Activated naive CD8-positive, alpha-beta T cell treated with anti-CD3 and anti-CD28 coated beads, Interleukin-2, amount 50 U/mL, for 24 hours (primary cell): ENCODE results near the gene NOXO1.

Experiments used
- ATAC-seq: fragments of 150-1000 bp; cut with Tn5 transposase; one replicate; pipeline ENCODE4 v1.10.0; 2021
- DNase-seq: peaks from one replicate; pipeline ENCODE4 v3.0.0; 2021
- H3K27ac Mint-ChIP-seq: one replicate; pipeline ENCODE4 v1.8.0; 2021; ENCODE audit warnings: mild to moderate bottlenecking, mixed read lengths
- H3K27me3 Mint-ChIP-seq: one replicate; pipeline ENCODE4 v1.8.0; 2021; ENCODE audit warnings: mixed read lengths
- H3K36me3 Mint-ChIP-seq: one replicate; pipeline ENCODE4 v1.8.0; 2021; ENCODE audit warnings: low read depth, mixed read lengths
- H3K4me1 Mint-ChIP-seq: one replicate; pipeline ENCODE4 v1.8.0; 2021; ENCODE audit warnings: mixed read lengths
- H3K4me3 Mint-ChIP-seq: one replicate; pipeline ENCODE4 v1.8.0; 2021; ENCODE audit warnings: mild to moderate bottlenecking, moderate library complexity, mixed read lengths
- H3K9me3 Mint-ChIP-seq: one replicate; pipeline ENCODE4 v1.8.0; 2021; ENCODE audit warnings: mixed read lengths

The NOXO1 gene

DNA sequence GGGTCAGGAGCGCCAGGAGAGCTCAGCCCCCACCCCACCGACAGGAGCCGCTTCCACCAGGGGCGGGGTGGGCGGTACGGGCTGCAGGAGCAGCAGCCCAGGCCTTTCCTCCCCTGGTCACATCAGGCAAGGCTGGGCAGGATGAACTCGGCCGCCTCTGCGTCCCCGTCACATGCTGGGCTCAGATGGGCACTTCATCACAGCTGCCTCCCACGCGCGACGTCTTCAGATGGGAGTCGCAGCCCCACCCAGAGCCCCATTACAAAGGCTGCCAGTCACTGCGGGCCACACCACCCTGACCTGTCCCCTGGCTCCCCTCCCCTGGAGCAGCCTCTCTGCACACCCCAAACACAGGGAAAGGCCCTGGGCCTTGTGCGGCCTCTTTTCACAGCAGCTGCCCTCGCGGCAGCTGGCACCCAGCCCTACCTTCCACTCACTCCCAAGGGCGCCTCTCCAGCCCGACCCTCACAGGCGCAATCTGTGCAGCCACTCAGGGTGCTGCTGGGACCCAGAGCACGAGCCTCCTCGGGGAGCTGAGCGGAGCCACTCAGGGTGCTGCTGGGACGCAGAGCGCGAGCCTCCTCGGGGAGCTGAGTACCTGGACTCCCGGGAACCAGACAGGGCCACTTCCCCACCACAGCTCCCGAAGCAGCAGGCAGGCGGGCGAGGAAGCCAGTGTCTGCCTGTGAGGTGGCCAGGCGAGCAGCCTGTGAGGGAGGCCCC lies 23.7 kb upstream of the NOXO1 start:
- Mint-ChIP-seq H3K4me1 (peaks cover 38% of the 10 kb centered on the region), H3K27me3 (no peaks in the 10 kb centered on the region), H3K27ac (no peak overlapping the region), H3K9me3 (no peaks in the 10 kb centered on the region), H3K36me3 (peaks cover 25% of the 10 kb centered on the region), H3K4me3 (no peak overlapping the region)
- no peak for ATAC-seq
- DNase-seq, result no peak

DNA sequence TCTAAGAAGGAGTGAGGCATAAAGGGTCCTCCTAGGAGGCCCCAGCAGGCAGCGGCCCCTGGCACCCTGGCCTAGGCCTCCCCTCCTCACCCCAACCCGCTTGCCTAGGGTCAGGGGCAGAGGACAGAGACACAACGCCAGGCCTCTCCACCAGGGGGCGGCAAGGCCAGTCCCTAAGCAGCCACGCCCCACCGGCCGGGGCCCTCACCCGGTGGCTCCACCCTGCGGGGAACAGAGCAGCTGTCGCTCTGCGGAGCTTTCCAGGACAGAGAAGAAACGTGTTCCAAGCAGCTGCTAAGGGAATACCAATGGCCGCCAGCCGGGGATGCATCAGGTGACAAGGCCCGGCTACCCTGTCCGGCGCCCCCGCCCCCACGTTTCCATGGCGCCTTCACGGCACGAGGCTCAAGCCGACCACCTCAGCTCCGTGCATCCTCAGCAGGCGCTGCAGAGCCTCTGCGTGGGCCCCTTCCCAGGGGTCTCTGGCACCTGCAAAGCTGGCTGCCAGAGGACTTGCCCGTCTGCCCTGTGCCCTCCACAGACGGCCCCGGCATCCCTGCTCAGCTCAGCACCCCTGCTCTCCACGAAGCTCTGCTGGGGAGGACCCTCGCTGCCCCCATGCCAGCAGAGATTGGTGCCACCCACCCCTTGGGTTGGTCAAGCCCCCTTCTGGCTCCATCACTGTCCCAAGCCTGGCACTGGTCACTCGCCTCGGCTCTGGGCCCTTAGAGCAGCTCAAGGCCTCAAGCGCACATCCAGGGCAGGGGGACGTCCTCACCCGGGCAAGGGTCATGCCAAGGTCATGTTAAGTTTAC lies 22.8 kb upstream of the NOXO1 start:
- Mint-ChIP-seq H3K4me3 (no peak overlapping the region), H3K9me3 (no peaks in the 10 kb centered on the region), H3K36me3 (peaks cover 25% of the 10 kb centered on the region), H3K4me1 (peaks cover 38% of the 10 kb centered on the region), H3K27me3 (no peaks in the 10 kb centered on the region), H3K27ac (no peak overlapping the region)
- peak; percentile 87 for ATAC-seq
- DNase-seq, result peak; percentile 91

DNA sequence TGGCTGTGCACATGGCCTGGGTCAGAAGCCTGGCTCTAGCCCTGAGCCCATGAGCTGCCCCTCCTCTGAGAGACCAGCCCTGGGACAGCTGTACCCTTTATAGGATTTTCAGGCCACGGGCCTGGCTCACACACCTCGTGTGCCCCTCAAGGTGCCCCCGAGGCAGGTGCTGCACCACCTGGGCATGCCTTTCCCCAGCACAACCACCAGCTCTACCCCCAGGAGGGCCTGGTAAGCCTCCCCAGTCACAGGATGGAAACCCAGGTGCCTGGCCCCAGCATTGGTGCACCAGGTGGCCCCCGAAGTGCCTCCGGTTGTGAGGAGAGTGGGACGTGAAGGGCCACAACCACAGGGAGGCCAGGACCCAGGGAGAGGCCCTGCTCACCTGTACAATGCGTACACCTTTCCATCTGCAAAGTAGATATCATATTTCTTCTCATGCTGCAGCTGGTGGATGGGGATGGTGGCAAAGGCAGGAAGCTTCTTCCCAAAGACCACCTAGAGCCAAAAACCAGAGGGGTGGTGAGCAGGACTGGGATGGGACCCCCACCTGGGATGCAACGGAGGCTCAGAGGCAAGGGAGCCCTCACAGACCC lies 22.1 kb upstream of the NOXO1 start:
- Mint-ChIP-seq H3K36me3 (peaks cover 21% of the 10 kb centered on the region), H3K27ac (no peak overlapping the region), H3K27me3 (no peaks in the 10 kb centered on the region), H3K4me1 (peaks cover 33% of the 10 kb centered on the region), H3K4me3 (no peak overlapping the region), H3K9me3 (no peaks in the 10 kb centered on the region)
- DNase-seq (no peak), ATAC-seq (no peak)

DNA sequence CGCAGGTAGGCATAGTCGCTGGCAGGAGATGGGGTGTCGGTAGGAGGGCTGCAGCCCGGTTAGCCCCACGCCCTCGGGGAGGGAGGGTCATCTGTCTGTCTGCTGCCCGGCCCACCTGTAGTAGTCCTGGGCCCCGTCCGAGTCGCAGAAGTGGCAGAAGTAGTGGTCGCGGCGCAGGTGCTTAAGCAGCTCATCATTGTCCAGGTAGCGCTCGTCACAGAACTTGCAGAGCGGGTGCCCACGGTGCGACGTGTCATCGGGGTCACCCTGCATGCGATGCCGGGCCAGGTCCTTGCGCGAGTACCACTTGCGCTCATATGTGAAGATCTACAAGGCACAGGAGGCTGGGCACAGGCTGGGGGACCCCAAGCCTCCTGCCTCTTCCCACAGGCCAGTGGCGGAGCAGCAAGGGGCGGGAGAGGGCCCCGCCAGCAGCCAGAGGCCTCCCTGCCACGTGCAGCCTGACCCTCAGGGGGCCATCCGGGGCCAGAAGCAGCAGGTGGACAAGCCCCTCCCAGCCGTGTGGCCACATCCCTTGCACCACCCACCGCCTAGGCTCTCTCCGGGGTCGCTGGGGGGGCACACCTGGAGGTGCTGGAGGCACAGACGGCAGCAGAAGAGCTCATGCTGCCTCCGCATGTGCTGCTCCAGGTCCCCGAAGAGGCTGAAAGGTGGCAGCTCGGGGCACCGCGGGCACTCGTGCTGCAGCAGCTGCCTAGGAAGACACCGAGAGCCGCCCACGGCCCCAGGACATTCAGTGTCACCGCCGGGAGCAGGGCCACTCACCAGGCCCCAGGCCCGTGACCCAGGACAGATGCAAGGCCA lies 21.3 kb upstream of the NOXO1 start:
- H3K27me3 Mint-ChIP-seq, result no peaks in the 10 kb centered on the region
- peaks cover 18% of the 10 kb centered on the region for H3K36me3 Mint-ChIP-seq
- H3K4me1 Mint-ChIP-seq, result peaks cover 26% of the 10 kb centered on the region
- no peaks in the 10 kb centered on the region for H3K9me3 Mint-ChIP-seq
- no peak overlapping the region for H3K4me3 Mint-ChIP-seq
- DNase-seq (no peak), ATAC-seq (no peak)
- peak overlapping the region; percentile 59 for H3K27ac Mint-ChIP-seq

GRCh38 chr16:2001456-2002355 lies 20.4 kb upstream of the NOXO1 start:
- H3K36me3 Mint-ChIP-seq, result peaks cover 21% of the 10 kb centered on the region

GRCh38 chr16:2001035-2001434 lies 19.8 kb upstream of the NOXO1 start:
- H3K27ac Mint-ChIP-seq, result no peak overlapping the region
- DNase-seq, result no peak
- no peak overlapping the region for H3K4me3 Mint-ChIP-seq
- no peaks in the 10 kb centered on the region for H3K27me3 Mint-ChIP-seq
- peaks cover 24% of the 10 kb centered on the region for H3K4me1 Mint-ChIP-seq
- H3K36me3 Mint-ChIP-seq, result peaks cover 22% of the 10 kb centered on the region
- no peaks in the 10 kb centered on the region for H3K9me3 Mint-ChIP-seq
- no peak for ATAC-seq

More at GRCh38 chr16:2001456-2002355, 20.4 kb upstream of the NOXO1 start:
- no peaks in the 10 kb centered on the region for H3K9me3 Mint-ChIP-seq
- H3K4me1 Mint-ChIP-seq, result peaks cover 22% of the 10 kb centered on the region
- ATAC-seq, result no peak
- no peak overlapping the region for H3K27ac Mint-ChIP-seq
- no peak for DNase-seq
- no peaks in the 10 kb centered on the region for H3K27me3 Mint-ChIP-seq
- no peak overlapping the region for H3K4me3 Mint-ChIP-seq

DNA sequence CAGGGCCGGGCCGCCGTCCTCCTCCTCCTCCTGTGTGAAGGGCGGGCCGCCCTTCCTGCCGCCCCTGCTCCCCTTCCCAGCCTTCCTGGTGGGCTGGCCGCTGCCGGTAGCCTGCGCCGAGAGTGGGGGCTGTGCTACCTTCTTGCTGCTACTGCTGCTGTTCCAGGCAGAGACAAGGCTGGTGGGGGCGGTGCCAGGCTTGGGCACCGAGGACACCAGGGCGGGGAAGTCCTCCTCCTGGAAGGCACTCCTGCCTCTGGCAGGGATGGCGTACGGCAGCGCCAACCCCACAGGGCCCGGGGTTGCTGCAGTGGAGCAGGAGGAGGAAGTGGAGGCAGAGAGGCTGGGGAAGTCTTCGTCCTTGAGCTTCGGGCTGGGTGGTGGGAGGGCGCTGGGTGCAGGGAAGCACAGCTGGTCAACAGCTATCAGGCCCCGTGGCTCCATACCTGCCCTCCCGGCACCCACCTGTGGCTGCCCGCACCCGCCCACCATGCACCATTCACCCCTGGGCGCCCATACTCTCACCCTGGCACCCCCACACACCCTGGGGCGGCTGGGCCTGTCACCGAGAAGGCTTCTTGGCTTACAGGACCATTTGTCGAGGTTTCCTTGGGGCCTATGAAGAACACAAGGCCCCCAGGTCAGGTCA lies 18.7 kb upstream of the NOXO1 start:
- Mint-ChIP-seq H3K4me3 (no peak overlapping the region), H3K4me1 (peaks cover 16% of the 10 kb centered on the region), H3K27me3 (no peaks in the 10 kb centered on the region), H3K36me3 (peaks cover 20% of the 10 kb centered on the region), H3K27ac (no peak overlapping the region), H3K9me3 (no peaks in the 10 kb centered on the region)
- ATAC-seq, result no peak
- DNase-seq, result no peak

DNA sequence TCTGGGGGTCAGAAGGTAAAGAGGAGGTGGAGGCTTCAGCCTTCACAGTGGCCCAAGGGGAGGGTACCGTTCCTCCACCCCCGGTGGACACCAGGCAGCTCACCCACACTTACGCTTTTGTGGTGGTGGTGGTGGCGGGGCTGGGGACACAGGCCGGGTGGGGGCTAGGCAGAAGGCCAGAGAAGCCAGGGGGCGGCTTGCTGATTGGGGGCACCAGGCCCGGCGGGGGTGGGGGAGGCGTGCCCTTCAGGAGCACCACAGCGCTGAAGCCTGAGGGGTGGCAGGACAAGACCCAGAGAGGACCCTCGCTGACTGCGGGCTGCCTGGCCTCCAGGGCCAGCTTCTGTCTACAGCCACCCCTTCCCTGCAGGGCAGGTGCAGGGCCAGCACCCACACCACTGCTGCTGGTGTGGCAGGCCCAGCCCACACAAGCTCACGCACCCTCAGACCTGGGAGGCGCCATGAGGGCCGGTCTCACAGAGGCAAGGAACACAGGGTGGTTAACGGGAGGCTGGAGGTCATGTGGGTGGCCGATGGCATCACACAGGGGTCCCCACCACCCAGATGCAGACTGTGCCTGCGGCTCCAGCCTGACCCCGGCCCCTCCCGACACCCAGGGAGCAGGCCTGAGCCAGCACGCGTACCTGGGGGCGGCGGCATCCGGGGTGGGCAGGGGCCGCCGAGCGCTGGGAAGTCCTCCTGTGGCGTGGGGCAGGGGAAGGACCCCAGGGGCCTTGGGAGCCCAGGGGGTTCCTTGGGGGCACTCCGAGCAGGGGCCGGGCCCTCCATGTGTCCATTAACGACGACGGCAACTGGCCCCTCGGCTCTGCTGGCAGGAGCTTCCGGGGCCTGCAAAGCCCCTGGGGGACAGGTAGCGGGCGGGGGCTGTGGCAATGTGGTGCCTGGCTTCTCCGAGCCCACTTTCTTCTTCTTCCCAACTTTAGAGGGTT lies 17.9 kb upstream of the NOXO1 start:
- ATAC-seq (no peak), DNase-seq (no peak)
- Mint-ChIP-seq H3K27ac (no peak overlapping the region), H3K27me3 (no peaks in the 10 kb centered on the region), H3K9me3 (no peaks in the 10 kb centered on the region), H3K36me3 (peaks cover 20% of the 10 kb centered on the region), H3K4me1 (peaks cover 12% of the 10 kb centered on the region), H3K4me3 (no peak overlapping the region)

GRCh38 chr16:1998360-1998835 lies 17.1 kb upstream of the NOXO1 start:
- Mint-ChIP-seq H3K4me3 (no peak overlapping the region), H3K27ac (no peak overlapping the region), H3K36me3 (peaks cover 20% of the 10 kb centered on the region), H3K4me1 (peaks cover 18% of the 10 kb centered on the region), H3K27me3 (no peaks in the 10 kb centered on the region), H3K9me3 (no peaks in the 10 kb centered on the region)
- no peak for DNase-seq
- no peak for ATAC-seq

GRCh38 chr16:1997494-1998359 lies 16.5 kb upstream of the NOXO1 start:
- H3K4me1 Mint-ChIP-seq, result peaks cover 20% of the 10 kb centered on the region
- ATAC-seq (no peak), DNase-seq (no peak)
- H3K4me3 Mint-ChIP-seq, result no peak overlapping the region
- H3K27me3 Mint-ChIP-seq, result no peaks in the 10 kb centered on the region
- H3K27ac Mint-ChIP-seq, result no peak overlapping the region
- peaks cover 20% of the 10 kb centered on the region for H3K36me3 Mint-ChIP-seq
- H3K9me3 Mint-ChIP-seq, result no peaks in the 10 kb centered on the region

GRCh38 chr16:1993731-1994131 lies 12.5 kb upstream of the NOXO1 start:
- Mint-ChIP-seq H3K4me3 (no peak overlapping the region), H3K27ac (peak overlapping the region; percentile 19)
- DNase-seq, result no peak

More at GRCh38 chr16:1993731-1994131, 12.5 kb upstream of the NOXO1 start:
- Mint-ChIP-seq H3K27me3 (peaks cover 8% of the 10 kb centered on the region), H3K9me3 (no peaks in the 10 kb centered on the region), H3K36me3 (peaks cover 12% of the 10 kb centered on the region), H3K4me1 (peaks cover 42% of the 10 kb centered on the region)
- ATAC-seq, result no peak
